Ramos (cell line): ENCODE measurements around the gene QRICH2.
"Not testable (repeated sequence)": the region's sequence is repeated elsewhere in the genome, so short reads cannot be mapped to it uniquely, and the experiment has no call there.

Source experiments
- in situ Hi-C: fragments of 300-500 bp; cut with MboI; formaldehyde crosslinking; loops from one replicate; pipeline ENCODE4 v1.14.3; 2022; ENCODE audit warnings: low sequenced_read_pairs; ENCODE audit not compliant: unreplicated experiment

Gene QRICH2

DNA sequence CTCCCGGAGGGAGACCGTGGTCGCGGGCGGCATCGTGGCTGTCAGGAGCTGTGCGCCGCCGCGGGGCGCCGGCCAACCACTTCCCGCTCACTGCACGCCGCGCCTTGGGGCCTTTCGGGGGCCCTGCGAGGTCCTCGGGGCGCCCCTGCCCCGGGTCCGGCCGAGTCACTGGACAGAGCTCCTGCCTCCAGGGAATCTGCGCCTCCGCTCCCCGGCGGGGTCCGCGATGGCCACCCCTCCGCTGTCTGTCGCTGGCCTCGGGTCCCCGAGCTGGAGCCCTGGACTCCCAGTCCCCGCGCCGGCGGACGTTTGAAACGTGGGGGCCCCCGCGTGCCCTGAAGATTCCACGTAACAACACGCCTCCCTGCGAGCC, at the start of gene QRICH2:
QRICH2 (minus strand) TSS at position 311 of the 373 bp plus-strand sequence; CDS start at position 33, 278 bp downstream.
- in situ Hi-C loops, result no loop called here

DNA sequence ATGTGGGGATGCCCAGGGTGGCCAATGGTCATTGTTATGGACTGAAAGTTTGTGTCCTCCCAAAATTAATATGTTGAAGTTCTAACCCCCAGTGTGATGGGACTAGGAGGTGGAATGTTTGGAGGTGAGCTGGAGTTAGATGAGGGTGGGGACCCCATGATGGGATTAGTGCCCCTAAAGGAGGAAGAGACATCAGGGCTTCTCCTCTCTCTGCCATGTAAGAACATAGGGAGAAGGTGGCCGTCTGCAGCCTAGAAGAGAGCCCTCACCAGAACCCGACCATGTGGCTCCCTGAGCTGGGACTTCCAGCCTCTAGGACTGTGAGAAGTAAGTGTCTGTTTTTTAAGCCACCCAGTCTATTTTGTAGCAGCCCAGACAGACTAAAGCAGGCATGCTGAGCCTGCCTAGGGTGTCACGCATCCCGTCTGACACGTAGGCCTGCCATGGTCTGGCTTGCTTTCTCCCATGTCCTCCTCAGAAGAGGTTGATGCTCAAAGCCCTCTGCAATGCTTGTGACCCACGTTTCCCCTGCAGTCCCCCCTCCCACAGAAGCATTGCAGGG, 49.6 kb upstream of the QRICH2 start:
- in situ Hi-C loops, result no loop called here

- in situ Hi-C loops, result no loop called here
Observed at GRCh38 chr17:76356803-76357456, 48.9 kb upstream of the QRICH2 start.

GRCh38 chr17:76354747-76355310, 46.8 kb upstream of the QRICH2 start:
- in situ Hi-C loops, result no loop called here

GRCh38 chr17:76354317-76354729, 46.2 kb upstream of the QRICH2 start:
- in situ Hi-C loops, result no loop called here

GRCh38 chr17:76353599-76354316, 45.7 kb upstream of the QRICH2 start, which contains the start of gene PRPSAP1:
Gene PRPSAP1, minus strand, starts transcription at chr17:76353916. Its CDS starts 213 bp downstream, at chr17:76353703.
- in situ Hi-C loops, result no loop called here

DNA sequence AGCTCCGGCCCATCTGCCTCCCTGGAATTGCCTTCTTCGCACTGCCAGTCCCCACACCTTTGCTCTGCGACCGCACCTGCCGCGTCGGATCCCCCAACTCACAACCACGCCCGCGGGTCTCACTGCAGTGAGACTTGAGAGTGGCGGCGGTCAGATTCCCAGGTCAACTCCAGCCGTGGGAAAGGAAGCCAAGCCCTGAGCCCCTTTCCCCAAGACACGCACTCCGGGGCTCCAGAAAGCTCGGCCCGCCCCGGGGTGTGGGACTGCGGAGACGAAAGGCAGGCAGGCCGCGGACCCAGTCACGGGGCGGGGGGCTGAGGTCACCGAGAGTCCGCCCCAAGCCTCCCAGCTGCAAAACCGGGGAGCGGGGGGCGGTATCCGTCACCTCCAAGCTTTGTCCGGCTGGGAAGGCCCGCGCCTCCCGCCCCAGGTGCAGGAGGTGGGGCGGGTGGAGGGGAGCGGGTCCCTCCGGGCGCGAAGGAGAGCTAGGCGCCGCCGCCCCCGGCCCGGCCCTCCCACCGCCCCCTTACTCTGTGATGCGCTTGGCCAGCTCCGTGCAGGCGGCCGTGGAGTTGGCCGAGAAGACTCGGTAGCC, 45.0 kb upstream of the QRICH2 start:
- in situ Hi-C loops, result no loop called here

- in situ Hi-C loops, result no loop called here
Observed at GRCh38 chr17:76351526-76352071, 43.5 kb upstream of the QRICH2 start.

GRCh38 chr17:76350463-76350862, 42.4 kb upstream of the QRICH2 start:
- in situ Hi-C loops, result no loop called here

DNA sequence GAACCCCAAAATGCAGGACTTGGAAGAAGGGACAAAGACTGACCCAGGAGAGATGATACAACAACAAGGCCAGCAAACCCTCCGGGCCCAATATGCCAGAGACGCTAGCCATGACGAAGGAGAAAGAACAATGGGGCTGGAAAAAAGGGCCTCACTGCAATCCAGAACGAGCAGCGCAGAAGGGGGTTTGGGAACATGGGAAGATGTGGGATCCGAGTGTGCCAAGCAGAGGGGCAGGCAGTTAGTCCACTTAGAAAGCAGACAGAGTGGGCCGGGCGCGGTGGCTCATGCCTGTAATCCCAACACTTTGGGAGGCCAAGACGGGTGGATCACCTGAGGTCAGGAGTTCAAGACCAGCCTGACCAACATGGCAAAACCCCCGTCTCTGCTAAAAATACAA, 38.9 kb upstream of the QRICH2 start:
- in situ Hi-C loops, result not testable (repeated sequence)

DNA sequence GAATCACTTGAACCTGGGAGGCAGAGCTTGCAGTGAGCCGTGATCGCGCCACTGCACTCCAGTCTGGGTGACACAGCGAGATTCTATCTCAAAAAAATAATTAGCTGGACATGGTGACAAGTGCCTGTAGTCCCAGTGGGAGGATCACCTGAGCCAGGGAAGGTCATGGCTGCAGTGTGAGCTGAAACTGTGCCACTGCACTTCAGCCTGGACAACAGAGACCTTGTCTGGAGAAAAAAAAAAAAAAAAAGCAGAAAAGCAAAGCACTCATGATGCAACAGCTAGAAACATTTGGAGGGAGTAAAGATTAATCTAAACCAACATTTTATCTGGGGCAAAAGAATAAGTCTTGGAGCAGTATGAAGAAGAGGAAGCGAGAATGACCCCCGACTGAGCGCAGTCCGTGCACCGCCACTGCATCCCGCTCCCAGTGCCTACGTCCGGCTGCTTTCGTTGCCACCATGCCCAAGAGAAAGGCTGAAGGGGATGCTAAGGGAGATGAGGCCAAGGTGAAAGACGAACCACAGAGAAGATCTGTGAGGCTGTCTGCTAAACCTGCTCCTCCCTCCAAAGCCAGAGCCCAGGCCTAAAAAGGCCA, 37.4 kb upstream of the QRICH2 start:
- in situ Hi-C loops, result no loop called here

DNA sequence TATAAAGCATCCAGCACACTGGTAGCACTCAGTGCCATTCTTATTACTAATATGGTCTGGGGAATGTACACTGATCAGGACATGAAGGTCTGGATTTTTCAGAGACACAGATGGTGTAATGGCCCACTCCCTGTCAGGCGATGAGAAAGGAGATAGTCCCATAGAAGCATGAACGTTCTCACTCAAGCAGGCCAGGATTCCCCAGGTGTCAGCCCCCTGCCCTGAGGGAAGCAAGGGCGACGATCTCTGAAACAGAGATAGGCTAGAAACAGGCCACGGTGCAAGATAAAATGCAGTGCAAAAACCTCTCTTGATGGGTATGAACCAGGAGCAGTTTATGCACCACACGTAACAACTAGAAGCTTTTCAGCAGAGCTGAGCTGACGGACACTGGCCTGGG, 35.0 kb upstream of the QRICH2 start:
- in situ Hi-C loops, result no loop called here

DNA sequence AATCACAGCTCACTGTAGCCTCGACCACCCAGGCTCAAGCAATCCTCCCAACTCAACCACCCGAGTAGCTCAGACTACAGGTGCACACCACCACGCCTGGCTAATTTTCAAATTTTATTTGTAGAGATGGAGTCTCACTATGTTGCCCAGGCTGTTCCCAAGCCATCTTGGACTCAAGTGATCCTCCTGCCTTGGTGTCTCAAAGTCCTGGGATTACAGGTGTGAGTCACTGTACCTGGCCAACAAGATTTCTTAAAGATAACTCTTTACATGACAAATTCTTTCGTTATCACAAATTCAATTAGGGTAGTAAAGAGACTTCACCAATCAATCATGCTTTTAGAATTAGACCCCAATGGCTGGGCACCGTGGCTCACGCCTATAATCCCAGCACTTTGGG, 33.2 kb upstream of the QRICH2 start:
- in situ Hi-C loops, result no loop called here

DNA sequence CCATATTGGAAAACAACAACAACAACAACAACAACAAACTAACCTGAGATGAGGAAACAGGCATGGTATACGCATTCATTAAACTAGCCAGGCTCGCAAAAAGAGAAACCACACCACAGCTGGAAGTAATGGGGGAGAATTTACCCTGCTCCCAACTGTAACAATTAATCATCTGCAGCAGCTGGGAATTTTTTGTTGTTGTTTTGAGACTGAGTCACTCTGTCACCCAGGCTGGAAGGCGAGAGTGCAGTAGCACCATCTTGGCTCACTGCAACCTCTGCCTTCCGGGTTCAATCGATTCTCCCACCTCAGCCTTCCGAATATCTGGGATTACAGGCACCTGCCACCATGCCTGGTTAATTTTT, 29.3 kb upstream of the QRICH2 start:
- in situ Hi-C loops, result no loop called here

DNA sequence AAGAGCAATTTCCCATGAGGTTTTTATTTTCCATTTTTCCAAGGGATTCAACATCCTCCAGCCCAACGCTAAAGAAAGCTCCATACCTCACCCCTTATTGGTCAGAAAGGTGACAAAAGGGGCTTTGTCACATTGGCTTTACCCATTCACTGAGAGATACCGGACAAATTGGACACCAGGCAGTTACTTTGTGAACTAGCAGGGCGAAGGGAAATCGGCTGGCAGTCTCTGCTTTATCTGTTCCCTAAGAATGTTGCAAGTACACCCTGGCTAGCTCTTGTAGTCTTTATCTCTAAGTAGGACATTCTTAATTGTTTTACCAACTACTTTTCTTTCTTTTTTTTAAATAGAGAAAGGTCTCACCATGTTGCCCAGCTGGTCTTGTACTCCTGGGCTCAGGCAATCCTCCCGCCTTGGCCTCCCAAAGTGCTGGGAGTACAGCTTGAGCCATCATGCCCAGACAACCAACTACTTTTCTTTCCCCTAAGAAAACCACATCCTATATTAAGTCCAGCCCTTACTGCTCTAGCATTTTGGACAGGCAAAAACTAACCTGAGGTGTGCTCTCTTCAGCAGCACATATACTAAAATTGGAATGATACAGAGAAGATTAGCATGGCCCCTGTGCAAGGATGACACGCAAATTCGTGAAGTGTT, 28.8 kb upstream of the QRICH2 start:
- in situ Hi-C loops, result no loop called here

DNA sequence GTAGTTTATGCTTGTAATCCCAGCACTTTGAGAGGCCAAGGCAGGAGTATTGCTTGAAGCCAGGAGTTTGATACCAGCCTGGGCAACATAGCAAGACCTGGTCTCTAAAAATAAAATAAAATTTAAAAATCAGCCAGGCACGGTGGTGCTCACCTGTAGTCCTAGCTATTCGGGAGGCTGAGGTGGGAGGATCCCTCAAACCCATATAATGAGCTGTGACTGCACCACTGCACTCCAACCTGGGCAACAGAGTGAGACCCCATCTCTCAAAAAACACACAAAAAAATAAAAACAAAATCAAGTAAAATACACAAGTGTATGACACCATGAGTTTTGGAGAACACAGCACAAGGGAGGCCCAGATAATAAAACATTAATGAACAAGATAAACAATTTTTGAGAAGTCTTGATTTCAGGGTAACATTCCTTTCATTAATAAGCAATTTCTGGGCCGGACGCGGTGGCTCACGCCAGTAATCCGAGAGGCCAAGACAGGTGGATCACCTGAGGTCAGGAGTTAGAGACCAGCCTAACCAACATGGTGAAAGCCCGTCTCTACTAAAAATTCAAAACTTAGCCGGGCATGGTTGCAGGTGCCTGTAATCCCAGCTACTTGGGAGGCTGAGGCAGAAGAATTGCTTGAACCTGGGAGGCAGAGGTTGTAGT, 27.8 kb upstream of the QRICH2 start:
- in situ Hi-C loops, result no loop called here

DNA sequence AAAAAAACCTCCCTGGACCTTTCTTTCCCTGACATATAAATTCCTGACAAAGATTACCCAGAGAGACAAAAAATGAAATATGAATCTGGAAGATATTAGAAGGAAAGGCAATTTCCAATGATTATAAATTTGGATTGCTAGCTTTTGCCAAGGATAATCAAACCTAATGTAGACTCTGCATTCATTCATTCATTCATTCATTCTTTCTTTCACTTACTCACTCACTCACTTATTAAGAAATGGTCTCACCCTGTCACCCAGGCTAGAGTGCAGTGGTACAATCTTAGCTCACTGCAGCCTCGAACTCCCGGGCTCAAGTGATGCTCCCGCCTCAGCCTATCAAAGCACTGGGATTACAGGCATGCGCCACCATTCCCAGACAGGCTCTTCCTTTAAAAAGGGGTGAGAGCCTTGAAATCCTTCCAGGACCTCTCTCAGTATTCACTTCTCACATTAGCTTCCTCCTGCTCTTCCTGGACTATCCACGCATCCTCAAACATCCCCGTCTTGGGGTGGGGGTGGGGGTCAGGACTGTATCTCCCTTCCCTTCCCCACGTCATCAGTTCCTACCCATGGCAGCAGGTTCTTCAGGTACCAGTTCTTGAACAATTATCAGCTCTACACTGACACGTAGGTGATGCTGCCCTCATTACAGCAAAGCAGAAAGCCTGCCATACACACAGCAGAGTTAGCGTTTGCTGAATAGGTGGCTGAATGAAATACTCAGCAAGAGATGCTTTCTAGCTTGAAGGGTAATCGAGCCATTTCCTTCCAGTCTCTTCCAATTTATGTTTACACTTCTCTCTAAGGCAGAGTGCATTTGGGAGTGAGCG, 25.8 kb upstream of the QRICH2 start:
- in situ Hi-C loops, result no loop called here

- in situ Hi-C loops, result no loop called here
Observed at GRCh38 chr17:76331083-76331482, 23.0 kb upstream of the QRICH2 start.
